Activated CD8-positive, alpha-beta memory T cell treated with anti-CD3 and anti-CD28 coated beads for 24 hours (primary cell): ENCODE data around the gene KCNQ1.

Source experiments
- DNase-seq: peaks from one replicate; pipeline ENCODE4 v3.0.0-alpha.2; 2020

KCNQ1 gene

DNA sequence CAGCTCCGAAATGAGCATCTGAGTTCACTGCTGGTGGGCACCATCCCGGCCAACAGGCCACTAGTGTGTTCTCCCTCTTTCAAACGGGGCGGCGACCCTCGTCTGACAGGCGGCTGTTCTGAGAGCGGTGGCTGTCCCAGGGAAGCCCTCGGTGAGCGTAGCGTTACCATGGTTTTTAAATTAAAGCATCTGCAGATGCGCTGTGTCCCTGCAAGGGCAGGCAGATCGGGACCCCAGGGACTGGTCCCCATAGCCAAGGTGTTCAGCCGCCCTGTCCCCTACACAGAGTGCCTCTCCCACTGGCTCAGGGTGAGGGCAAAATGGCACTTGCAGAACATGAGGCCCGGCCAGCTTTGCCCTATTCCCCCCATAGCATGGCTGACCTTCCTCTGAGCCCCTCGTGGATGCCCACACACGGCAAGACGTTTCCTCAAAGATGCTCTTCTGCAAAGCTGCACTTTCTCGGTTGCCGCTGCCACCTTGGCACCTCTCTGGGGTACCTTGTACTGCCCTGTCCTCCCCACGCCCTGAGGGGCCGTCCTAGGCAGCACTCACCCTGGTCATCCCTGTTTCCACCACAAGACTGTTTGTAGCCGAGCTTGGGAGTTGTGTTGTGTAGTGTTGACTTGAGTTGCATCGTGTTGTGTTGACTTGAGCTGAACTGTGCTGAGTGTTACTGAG is 306.9 kb downstream of the KCNQ1 start:
- no peak for DNase-seq

DNA sequence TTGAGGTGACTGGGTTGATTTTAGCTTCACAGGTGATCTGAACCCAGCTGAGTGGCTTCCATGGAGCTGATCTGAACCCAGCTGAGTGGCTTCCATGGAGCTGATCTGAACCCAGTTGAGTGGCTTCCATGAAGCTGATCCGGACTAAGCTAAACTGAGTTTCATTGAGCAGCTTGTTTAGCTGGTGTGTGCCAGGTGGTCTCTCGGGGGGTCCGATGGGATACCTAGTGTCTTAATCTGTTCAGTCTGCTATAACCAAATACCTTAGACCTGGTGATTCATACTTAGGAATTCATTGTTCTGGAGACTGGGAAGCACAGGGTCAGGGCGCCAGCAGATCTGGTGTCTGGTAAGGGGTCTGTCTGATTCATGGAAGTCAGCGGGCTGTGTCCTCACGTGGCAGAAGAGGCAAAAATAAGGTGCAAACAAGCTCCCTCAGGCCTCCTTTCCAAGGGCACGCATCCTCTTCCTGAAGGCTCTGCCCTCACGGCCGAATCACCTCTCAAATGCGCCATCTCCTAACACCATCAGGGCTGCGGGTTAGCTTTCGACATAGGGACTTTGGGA is 307.5 kb downstream of the KCNQ1 start:
- DNase-seq, result no peak

DNA sequence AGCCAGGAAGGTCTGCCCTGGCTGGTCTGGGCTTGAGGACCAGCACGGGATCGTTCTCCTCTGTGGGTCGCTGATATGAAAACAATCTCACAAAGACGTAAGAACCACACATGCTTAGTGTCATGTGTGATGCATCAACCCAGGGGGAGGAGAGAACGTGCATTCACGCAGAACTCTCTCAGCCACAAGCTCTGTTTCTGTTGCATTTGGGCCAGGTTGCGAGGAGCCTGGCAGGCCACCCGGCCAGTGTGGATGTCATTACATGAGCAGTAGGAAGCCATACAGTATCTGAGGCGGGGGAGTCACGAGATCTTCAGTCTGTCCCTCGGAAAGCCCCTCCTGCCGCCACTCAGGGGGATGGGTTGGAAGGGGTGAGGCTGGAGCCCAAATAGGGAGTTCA is 308.1 kb downstream of the KCNQ1 start:
- no peak for DNase-seq

DNA sequence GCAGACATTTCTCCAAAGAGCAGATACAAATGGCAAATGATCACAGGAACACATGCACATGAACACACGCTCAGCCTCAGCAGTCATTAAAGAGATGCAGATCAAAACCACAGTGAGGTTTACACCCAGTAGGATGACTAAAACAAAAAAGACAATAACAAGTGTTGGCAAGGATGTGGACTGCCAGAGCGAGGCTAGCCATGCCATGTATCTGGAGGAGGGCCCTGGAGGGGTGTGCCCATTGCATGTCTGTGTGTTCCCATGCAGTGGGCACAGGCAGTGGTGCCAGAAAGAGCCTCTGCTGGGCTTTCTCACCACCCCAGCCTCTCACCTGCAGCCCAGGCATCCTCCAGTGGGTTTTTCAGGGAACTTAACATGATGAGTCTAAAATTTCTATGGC is 309.2 kb downstream of the KCNQ1 start:
- DNase-seq, result no peak

DNA sequence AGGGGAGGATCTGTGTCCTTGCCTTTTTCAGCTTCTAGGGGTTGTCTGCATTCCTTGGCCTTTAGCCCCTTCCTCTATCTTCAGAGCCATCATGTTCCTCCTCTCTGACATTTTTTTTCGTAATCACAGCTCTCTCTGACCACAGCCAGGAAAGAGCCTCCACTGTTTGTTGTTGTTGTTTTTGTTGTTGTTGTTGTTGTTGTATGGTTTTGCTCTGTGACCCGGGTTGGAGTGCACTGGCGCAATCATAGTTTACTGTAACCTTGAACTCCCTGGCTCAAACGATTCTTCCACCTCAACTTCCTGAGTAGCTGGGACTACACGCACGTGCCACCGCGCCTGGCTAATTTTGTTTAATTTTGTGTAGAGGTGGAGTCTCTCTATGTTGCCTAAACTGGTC is 310.3 kb downstream of the KCNQ1 start:
- DNase-seq, result no peak

DNA sequence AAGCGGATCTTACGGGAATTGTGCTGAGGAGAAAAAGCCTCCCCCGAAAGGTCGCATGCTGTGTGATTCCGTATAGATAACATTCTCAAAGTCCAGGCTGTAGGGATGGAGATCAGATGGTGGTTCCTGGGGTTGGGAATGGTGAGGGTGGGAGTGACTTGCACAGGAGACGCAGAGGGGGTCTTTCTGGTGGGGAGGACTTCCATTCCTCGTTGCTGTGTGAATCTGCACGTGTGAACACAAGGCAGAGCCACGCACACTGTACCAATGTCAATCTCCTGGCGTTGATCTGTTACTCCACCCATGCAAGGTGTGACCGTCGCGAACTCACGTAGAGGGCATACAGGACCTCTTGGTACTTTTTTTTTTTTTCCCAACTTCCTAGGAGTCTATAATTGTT is 313.9 kb downstream of the KCNQ1 start:
- DNase-seq, result no peak

DNA sequence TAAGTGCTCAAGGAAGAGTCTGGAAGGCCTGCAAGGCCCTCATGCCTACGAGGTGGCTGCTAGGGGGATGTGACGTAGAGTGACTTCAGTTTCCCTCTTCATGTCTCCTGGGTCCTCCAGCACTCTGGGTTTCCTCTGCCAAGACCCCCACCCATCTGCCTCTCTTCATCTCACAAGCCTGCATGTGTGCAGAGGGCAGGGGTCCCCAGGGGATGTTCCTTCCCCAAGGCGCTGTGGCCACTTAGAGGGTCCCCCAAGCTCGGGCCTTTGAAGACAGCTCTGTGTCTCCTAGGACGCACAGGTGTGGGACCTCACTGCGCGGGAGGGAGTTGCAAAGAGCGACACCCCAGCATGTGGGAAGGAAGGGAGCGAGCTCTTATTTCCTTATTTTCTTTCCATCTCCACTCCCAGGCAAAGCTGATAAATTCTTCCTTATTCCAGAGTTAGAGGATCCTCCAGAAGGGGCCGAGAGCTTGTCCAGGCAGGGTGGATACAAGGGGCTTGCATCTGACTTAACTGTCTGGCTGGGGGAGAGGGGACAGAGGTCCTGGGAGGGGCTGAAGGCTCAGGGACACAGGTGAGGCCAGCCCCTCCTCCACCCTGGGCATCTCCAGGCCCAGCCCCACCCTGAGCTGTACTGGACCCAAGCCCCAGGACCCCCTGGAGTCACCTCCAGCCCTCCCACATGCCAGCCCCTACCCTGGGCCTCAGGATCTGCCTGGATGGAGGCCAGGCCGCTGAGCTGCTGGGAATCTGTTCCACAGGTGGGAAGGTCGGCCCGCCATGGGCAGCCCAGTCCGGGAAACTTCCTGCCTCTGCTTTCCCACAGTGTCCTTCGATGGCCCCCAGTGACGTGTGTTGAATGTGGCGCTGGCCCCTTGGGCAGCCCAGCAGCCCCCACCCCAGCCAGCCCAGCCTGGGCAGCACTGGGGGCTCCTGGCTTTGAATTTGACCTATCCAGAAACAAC is 314.7 kb downstream of the KCNQ1 start:
- no peak for DNase-seq

DNA sequence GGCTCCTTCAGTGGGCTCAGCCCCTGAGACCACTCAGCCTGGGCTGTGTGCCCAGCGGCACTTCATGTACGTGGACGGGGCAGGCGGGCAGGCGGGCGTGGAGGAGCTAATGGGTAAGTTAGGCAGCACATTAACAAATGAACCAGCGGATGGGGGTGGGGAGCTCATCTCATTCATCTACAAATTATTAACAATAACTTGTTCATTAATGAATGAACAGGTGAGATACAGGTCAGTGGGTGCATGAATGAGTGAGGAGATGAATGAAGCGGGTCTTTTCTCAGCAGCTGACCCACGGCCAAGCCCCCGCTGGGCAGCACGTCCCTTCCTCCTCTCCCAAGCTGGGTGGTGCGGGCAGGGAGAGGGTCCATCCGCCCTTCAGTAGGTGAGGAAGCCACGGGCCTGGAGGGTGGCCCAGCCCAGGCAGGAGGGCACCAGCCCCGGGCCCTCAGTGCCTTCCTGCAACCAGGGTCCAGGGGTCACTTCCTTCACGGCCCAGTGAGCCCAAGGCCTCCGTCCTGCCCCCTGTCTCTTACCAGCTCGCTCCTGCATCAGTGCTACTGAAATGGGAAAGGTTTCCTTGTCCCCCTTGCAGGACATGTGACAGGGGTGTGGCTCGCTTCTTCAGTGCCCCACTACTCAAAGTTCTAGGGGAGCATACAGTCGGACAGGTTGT is 315.5 kb downstream of the KCNQ1 start:
- peak; percentile 41 for DNase-seq

DNA sequence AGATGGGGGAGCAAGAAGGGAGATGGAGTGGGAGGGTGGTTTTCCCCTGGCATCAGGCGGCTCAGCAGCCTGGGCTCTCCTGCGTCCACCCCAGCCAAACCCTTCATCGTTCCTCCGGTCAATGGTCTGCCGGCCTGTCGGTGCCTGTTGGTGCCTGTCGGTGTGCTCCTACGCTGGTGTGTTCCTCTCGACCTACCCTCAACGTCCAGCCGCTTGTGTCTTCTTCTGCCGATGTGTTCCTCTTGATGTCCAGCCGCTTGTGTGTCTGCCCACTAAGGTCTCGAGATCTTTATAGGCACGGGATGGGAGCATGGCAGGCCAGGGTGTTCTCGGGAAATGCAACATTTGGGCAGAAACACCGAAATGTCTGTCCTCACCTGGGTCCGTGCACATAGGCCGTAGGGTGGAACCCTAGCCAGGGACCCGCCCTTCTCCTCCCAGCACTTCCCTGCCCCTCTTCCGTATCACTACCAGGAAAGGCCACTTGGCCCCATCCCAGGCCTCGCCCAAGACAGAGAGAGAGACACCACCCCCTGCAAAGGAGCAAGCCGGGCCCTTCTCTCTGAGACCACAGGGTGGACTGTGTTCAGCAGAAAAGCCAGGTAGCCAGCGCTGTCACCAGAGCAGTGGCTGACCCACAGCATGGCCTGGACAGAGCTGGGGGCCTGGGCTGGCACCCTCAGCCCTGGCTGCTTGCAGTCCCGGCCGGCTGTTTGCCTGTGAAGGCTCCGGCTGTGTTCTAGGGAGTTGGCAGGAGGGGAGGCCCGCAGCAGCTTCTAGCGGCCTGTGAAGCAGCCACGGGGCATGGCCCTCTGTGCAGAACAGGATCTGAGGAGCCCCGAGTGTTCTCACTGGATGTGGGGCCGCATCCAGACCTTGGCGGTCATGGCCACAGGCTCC is 316.6 kb downstream of the KCNQ1 start:
- no peak for DNase-seq

DNA sequence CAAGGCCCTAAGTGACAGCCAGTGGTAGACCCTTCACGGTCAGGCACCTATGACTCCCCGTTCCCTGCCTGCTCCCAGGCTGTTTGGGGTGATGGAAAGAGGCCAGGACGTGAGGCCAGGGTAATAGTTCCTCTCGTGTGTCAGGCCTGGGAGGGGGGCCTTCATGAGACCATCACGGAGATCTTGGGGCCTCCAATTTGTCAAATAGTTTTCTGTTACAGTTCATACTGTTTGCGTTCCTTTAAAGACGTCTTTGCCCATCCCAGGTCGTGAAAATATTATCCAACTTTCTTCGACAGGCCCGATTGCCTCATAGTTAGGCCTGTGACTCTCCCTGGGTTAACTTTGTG is 317.2 kb downstream of the KCNQ1 start:
- no peak for DNase-seq

DNA sequence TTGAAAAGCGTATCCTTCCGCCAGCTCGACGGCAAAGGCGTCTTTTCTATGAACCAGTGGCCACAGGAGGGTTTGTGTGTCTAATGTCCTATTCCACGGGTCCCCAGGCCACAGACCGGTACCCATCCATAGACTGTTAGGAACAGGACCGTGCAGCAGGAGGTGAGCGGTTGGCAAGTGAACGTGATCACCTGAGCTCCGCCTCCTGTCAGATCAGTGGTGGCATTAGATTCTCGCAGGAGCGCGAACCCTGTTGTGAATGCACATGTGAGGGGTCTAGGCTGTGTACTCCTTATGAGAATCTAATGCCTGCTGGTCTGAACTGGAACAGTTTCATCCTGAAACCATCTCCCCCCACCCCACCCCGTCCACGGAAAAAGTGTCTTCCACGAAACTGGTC is 317.6 kb downstream of the KCNQ1 start:
- DNase-seq, result peak; percentile 47

DNA sequence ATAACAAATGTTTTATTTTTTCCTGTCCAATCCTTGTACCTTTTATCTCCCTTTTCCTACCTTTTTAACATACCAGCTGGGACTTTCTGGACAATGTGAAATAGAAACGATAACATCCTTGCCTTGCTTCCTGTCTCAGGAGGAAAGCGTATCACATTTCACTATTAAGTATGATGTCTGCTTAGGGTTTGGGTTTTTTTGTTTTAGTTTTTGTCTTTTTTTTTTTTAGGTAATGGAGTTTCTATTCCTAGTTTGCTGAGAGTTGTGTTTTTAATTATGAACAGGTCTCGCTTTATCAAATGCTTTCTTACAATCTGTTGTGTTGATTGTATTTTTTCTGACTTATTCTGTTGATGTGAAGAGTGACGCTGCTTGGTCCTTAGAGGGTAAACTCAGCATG is 319.2 kb downstream of the KCNQ1 start:
- DNase-seq, result no peak

DNA sequence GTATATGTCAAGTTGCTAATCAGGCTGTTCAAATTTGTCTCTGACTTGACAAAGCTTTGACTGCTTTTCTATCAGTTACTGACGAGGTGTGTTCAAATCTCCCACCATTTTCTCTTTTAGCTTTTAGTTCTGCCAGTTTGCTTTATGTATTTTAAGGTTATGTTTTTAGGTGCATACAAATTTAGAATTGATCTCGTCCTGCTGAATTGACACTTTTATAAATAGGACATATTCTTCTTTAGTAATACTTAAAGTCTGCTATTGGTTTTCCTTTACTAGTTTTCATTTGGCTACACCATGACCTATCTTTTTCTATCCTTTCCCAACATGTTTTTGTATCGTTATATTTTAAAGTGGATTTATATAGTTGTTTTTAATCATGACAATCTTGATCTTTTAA is 320.7 kb downstream of the KCNQ1 start:
- no peak for DNase-seq

DNA sequence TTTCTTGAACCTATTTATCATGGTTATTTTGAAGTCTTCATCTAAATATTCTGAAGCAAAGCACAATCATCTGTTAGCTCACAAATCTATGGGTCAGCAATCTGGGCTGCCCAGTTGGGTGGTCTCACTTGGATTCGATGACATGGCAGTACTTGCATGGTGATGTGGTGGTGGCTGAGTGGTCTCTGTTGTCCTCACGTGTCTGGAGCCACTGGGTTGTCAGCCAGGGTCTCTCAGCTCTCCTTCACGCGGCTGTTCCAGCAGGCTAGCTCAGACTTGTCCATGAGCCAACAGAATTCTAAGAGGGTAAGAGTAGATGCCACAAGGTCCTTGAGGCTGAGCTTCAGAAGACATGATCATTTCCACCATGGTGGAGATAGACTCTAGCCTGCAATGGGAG is 321.4 kb downstream of the KCNQ1 start:
- DNase-seq, result no peak

DNA sequence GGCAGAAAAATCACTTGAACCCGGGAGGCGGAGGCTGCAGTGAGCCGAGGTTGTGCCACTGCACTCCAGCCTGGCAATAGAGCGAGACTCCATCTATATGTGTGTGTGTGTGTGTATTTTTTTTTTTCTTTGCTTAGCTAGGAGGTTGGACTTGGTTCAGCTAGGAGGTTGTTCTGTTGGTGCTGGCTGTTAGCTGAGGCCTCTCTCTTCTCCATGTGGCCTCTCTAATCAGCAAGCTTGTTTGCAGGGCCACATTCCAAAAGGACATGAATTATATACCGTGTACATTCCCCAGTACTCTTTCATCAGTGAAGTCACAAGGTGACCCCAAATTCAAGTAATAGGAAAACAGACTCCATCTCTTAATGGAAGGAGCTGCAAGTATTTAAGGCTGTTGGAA is 322.3 kb downstream of the KCNQ1 start:
- no peak for DNase-seq

DNA sequence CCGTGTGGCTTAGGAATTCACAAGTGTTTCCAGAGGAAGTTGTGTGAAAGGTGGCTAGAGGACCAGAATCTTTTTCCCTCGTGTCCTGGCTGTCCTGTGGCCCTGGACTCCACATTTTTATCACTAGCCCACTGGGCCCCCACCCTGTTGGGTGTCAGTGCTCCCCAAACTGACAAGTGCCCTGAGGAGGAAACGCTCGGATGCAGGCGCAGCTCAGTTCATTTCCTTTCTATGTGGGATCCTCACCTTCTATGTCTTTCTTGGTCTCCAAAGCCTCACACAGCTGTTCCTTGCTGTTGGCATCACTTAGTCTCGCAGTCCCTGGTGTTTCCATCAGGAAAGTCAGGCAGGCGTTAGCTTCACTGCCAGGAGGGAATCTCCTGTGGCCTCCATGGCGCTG is 323.0 kb downstream of the KCNQ1 start:
- DNase-seq, result peak; percentile 44

DNA sequence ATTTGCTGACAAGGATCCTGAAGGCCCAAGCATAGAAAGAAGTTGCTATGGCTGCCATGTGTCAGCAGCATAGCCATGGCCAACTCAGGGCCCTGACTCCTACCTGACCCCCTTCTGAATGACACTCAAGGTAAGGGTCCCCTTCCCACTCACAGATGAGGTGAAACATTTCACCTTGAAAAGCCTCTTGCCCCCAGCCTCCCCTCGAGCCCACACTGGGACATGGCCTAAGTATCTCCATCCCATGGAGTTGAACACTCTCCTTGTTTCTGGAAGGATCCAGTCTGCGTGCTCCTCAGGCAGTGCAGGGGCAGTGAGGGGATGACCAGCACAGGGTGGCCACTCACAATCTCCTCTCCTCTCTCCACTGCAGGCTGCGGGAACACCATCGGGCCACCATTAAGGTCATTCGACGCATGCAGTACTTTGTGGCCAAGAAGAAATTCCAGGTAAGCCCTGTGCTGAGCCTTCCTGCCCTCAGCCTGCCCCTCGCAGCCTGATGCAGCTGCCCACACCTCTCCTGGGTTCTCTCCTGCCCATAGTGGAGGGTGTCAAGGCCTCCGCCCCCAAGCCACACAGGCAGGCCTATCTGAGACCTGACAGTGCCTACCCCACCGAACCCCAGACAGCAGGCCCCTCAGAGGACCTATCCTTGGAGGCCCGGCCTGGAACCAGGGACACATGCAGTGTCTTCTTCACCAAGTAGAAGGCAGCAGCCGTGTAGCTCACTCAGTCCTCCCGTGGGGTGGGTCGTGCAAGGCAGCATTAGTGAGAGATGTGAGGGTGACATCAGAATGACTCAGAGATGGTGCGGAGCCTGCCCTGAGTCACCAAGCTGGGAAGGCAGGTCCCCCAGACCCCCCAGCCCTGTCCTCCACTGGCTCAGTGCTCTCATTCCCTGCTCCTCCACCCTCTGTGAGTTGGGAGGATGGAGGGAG is 323.9 kb downstream of the KCNQ1 start:
- peak; percentile 54 for DNase-seq

DNA sequence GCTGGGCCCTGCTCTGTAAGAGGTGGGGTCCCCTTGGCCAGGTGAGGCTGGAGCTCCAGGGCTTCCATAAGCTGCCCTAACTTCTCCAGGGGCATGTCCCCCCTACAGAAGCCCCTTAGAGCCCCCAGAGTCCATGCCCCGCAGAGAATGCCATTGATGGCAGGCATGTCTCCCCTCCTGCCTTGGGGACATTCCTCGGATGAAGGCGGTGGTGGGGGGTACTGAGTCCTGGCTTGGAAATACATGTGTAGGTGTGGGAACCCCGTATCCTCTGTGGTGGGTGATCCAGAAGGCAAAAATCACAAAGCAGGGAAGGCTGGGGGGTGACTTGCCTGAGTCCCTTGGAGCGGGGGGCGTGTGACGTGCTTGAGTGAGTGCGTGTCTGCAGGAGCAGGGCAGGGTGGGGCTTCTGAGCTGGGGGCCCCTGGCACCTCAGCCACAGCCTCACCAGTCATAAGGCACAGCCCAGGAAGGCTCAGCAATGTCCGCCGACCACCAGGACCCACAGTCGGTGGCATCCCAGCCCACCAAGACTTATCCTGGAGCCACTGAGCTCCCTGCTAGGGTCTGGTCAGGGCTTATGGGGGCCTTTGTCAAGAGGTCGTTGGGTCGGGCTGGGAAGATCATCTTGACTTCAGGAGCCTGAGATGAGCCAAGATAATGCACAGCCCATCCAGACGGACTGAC is 324.7 kb downstream of the KCNQ1 start:
- DNase-seq, result no peak

DNA sequence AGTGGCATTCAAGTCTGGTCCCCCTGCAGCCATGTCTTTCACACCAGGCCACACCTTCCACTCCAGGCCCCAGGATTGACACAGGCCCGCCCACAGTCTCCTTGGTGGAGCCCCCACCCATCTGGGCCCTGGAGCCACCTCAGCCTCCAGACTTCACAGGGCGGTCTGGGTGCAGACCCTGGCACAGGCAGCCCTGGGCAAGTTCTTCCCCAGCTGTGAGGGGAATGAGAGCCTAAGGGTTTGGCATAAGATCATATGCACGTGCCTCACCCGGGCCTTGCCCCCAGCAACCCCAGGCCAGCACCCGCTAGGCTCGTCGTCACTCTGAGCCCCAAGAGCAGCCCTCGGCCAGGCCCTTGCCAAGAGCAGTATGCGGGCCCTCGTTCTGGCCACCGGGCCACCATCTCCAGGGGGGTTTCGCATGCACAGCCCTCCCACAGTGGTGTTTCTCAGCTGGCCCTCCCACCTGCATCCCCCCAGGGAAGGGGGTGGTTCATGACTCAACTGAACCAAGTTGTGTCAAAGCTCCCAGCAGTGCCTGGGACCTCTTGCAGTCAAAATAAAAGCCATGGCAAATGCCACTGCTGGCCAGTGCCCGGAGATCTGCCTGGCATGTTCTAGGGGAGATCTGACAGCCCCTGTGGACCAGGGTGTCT is 325.4 kb downstream of the KCNQ1 start:
- DNase-seq, result peak; percentile 47

DNA sequence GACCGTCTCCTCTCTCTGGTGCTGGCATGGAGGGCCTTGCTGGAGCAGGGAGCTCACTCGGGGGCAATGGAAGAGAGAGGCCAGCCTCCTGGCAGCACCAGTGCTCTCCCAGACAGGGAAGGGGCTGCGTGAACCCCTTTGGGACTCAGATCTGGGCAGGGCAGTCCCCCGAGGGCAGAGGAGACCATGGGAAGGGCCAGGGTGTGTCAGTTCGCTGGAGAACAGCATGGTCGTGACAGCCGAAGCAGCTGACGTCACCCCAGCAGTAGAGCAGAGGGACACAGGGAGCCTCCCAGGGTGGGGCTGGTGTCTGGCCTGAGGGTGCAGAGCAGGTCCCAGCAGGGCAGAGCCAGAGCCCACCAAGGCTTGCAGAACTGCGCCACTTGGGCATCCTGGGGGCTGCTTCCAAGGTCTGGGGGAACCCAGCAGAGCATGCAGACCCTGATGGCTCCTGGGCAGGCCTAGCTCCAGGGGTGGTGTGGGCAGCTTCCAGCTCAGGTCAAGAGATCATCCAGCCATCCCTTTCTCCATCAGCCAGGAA is 326.0 kb downstream of the KCNQ1 start:
- DNase-seq, result peak; percentile 46
